ENCODE measurements around the gene ZCCHC24.
A peak's percentile ranks its signal among the peaks of the same experiment; 100 is the strongest.

ZCCHC24 gene

DNA sequence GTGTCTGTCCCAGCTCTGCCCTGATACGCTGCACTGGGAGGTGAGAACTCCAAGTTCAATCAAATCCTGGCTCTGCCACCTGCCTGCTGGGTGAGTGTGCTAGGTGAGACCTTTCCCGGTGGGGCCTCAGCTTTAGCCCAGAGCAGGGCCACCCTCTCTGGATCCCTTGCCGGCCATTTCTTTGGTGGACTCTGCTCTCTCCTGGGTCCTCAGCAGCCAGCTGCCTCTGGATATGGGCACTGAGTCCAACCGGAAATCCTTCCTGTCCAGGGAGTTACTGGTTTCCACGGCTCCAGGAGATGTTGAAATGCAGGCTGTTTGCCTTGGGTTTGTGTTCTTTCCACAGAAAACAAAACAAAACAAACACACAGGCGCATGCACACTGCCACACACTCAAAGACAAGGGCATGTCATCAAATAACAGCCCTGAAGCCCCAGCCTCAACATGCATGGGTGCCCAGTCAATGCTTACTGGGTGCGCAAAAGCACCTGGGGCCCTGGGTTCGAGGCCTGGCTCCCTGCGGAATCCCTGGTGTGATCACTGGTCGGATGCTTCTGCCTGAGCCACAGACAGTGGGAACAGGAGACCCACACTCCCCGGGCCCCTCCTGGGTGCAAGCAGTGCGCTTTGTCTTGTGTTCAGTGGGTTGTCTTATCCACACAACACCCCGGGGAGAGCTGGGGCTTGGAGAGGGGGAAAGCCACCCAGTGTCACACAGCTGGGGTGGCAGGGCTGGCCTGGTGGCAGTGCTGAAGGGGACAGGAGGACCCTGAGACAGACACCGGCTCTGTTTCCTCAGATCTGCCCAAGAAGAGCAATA, 65.1 kb downstream of the ZCCHC24 start:
- DNase-seq = no peak

- no peak for DNase-seq
Observed at GRCh38 chr10:79379512-79380124, 65.8 kb downstream of the ZCCHC24 start.

- no peak for DNase-seq
Observed at GRCh38 chr10:79378647-79379511, 66.5 kb downstream of the ZCCHC24 start.

GRCh38 chr10:79378383-79378646, 67.1 kb downstream of the ZCCHC24 start:
- DNase-seq = no peak

DNA sequence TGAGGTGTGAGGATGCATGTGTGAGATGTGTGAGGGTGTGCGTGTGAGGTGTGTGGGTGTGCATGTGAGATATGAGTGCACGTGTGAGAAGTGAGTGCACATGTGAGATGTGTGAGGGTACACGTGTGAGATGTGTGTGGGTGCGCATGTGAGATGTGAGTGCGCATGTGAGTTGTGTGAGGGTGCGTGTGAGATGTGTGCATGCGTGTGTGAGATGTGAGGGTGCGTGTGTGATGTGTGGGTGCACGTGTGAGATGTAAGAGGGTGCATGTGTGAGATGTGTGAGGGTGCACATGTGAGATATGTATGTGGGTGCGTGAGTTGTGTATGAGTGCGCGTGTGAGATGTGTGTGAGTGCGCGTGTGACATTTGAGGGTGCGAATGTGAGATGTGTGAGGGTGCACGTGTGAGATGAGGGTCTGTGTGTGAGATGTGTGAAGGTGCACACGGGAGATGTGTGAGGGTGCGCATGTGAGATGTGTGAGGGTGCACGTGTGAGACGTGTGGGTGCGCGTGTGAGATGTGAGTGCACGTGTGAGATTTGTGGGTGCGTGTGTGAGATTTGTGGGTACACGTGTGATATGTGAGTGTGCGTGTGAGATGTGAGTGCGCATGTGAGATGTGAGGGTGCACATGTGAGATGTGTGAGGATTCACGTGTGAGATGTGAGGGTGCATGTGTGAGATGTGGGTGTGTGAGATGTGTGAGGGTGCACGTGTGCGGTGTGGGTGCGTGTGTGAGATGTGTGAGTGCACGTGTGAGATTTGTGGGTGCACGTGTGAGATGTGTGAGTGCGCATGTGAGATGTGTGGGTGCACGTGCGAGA, 67.7 kb downstream of the ZCCHC24 start:
- DNase-seq = no peak

DNA sequence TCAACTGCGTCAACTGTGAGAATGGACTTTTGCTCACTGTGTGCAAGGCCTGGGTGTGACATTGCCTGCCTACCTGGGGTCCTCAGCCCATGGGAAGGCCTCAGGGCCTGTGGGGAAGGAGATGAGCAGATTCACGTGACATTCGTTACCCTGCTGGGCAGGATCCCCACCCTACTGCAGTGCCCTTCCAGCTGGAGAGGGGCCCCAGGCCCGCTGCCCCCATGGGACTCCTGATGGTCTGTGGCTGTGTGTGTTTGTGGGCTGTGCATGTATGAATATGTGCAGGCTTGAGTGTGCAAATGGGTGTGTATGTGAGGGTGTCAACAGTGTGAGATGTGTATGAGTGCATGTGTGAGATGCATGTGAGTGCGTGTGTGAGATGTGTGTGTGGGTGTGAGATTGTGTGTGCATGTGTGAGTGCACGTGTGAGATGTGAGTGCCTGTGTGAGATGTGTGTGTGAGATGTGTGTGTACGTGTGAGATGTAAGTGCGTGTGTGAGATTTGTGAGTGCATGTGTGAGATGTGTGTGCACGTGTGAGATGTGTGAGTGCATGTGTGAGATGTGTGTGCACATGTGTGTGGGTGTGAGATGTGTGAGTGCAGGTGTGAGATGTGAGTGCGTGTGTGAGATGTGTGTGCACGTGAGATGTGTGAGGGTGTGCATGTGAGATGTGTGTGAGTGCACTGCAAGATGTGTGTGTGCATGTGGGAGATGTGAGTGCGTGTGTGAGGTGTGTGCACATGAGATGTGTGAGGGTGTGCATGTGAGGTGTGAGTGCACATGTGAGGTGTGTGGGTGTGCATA, 68.5 kb downstream of the ZCCHC24 start:
- DNase-seq = no peak

- no peak for DNase-seq
Observed at GRCh38 chr10:79376078-79376628, 69.3 kb downstream of the ZCCHC24 start.

DNA sequence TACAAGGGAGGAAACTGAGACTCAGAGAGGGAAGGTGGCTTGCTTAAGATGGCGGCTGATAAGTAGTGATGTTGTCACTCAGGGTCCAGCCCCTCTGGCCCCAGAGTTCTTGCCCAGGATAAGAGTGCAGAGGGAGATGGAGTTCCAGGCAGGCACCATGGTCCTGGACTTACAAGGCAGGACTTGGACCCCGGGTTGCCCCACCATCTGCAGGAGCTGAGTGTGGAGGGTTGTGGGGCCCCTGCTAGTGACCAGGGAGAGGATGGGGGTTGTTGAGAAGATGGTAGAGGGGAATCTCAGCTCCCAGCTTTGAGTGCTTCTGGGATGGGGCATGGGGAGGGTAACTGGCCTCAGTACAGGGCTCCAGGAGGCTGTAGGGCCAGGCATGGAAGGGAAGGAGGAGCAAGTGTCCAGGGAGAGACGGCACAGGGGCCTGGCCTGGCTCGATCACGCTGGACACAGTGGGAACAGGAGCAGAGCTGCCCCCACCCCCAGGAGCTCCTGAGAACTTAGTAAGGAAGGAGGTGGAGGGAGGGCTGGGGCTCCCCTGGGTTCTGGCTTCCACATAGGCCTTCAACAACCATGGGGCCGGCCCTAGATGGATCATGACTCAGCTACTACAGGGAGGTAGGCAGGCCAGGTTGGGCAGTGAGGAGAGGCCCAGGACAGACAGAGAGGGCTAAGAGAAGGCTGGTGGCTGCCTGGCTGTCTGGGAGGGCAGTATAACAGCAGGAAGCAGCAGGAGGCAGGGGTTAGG, 69.9 kb downstream of the ZCCHC24 start:
- DNase-seq = no peak

DNA sequence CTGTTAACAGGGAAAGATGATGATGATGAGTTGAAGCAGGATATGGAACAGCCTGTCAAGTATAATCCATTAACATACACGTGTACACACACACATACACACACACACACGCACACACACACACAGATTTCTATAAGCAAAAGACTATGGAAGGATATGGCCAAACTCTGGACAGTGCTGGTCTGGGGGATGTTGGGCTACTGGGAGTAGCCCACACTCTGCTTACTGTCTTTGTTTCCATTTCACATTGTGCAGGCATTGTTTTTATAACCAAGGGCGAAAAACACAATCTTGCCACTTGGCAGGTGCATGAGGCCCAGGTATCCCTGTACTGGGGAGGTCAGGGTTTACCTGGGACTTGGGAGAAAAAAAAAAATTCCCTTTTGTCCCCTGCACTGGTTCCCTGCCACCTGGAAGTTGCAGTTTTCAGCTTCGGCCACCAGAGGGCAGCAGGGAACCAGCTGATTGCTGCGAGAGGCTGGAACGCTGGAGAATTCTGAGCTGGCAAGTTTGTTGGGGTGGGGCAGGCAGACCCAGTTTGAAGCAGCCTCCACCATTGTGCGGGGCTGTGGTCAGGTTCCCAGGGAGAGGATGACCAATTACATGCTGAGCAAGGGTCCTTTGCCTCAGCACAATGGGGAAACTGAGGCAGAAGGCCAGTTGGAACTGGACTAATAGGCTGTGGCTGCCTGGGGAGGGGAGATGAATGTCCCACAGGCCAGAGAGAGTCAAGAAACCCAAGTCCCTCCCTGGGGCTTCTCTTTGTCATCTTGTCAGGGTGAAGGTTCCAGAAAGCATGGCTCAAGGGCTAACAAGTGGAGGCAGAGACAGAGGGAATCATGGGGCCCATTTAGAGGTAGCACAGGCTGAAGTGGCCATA, 70.9 kb downstream of the ZCCHC24 start:
- DNase-seq = peak; percentile 72

- DNase-seq = no peak
Observed at GRCh38 chr10:79372871-79373270, 72.6 kb downstream of the ZCCHC24 start.

DNA sequence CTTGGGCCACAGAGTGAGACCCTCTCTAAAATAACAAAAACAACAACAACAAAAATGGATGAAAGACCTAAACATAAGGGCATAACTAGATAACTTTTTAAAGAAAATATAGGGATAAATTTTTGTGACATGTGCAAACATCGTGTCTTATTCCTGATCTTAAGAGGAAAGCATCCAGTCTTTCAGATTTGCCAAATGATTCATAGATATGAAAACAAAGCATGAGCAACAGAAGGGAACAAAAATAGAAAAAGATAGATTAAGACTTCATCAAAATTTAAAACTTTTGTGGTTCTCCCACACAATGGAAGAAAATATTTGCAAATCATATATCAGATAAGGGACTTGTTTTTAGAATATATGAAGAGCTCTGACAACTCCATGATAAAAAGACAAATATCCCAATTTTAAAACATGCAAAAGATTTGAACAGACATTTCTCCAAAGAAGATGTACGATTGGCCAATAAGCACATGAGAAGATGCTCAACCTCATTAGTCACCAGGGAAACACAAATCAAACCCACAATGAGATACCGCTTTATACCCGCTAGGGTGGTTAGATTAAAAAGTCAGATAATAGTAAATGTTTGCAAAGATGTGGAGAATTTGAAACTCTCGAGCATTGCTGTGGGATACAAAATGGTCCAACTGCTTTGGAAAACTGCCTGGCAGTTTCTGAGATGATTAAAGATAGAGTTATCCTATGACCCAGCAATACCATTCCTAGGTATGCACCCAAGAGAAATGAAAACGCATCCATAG, 77.8 kb downstream of the ZCCHC24 start:
- no peak for DNase-seq

DNA sequence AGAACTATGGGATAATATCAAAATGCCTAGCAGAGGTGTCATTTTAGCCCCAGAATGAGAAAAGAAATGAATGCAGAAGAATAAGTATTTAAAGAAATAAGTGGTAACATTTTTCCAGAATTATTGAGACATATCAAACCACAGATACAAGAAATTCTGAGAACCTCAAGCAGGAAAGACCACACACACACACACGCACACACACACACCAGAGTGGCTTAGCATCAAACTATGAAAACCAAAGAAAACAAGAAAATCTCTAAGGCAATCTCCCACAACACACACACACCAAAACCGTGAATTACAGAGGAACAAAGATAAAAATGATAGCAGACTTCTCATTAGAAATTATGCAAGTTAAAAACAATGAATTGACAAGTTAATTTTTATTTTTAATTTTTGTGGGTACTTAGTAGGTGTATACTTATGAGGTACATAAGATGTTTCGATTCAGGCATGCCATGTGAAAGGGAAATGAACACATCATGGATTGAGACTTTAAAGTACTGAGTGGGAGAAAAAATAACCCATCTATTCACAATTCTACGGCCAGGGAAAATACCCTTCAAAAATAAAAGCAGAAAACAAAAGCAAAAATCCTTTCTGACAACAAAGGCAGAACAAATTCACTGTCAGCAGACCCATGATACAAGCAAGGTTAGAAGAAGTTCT, 83.6 kb downstream of the ZCCHC24 start:
- DNase-seq = peak; percentile 21

DNA sequence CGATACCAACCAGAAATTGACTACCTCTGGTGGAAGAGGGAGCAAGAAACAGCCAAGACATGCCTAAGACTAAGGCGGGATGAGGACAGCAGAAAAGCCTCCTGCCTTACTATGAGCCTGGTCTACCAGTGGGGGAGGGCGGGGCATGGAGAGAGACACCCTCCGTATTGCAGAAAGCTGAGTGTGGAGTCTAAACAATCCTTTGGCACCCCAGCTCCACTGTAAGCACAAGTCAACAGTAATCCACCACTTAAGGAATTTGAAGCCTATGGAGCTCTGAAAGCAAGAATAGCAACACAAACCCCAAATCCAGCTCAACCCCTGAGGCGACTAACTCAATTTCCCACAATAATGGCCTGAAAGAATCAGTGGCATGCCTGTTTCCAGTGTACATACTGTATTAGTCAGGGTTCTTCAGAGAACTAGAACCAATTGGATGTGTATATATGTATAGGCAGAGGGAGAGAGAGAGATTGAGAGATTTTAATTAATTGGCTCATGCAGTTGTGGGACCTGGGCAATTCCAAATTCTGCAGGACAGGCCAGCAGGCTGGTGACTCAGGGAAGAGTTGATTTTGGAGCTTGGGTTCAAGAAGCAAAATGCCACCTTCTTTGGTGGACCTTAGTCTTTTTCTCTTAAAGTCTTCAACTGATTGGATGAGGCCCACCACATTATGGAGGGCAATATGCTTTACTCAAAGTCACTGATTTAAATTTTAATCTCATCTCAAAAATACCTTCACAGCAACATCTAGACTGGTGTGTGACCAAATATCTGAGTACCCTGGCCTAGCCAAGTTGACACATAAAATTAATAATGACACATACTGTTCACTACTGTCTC, 84.7 kb downstream of the ZCCHC24 start:
- no peak for DNase-seq

GRCh38 chr10:79359816-79360498, 85.5 kb downstream of the ZCCHC24 start:
- DNase-seq = no peak

- DNase-seq = no peak
Observed at GRCh38 chr10:79358811-79359210, 86.6 kb downstream of the ZCCHC24 start.

DNA sequence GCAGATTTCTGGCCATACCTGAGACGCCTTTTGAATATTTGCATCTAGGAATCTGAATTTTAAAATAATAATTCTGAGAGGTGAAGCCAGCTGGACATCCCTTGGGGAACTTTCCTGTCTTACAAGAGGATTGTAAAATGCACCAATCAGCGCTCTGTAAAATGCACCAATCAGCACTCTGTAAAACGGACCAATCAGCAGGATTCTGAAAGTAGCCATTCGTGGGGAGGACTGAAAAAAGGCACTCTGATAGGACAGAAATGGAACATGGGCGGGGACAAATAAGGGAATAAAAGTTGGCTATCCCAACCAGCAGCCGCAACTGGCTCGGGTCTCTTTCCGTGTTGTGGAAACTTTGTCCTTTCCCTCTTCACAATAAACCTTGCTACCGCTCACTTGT, 88.2 kb downstream of the ZCCHC24 start:
- no peak for DNase-seq

GRCh38 chr10:79356104-79356503, 89.3 kb downstream of the ZCCHC24 start:
- DNase-seq = no peak
